Loucy (cell line): Measurements from ENCODE around the gene KNSTRN.

ENCODE experiments used
- EZH2phosphoT487 ChIP-seq: fragments of 200-600 bp; IDR thresholded peaks from 2 replicates; pipeline ENCODE4 v1.6.1; 2018; ENCODE audit warnings: antibody characterized with exemption, mild to moderate bottlenecking, moderate library complexity, borderline replicate concordance
- TF ChIP-seq, protein P1 (sequence below): fragments of 200-600 bp; sonication (generic); conservative IDR thresholded peaks from 2 replicates; pipeline ENCODE4 v1.5.1; 2014; ENCODE audit warnings: mild to moderate bottlenecking, antibody characterized with exemption, low read length

DNA sequence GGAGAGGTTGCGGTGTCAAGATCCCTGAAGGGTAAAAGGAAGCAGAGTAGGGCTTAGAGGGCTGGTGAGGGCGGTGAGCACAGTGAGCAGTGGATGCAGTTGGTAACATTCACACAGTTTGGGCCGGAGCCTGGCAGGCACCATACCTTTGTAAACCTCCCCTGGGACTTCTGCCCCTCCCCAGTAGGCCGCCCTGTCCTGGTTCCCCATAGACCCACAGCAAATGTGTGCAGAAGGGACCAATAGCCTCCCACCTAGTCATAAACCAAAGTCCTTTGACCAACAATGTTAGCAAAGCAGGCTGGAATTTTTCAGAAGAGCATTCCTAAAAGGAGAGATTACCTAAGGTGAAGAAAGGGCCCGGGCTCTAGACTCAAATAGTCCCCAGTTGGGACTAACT, 33.4 kb upstream of the KNSTRN start:
- TF ChIP-seq, protein P1, sequence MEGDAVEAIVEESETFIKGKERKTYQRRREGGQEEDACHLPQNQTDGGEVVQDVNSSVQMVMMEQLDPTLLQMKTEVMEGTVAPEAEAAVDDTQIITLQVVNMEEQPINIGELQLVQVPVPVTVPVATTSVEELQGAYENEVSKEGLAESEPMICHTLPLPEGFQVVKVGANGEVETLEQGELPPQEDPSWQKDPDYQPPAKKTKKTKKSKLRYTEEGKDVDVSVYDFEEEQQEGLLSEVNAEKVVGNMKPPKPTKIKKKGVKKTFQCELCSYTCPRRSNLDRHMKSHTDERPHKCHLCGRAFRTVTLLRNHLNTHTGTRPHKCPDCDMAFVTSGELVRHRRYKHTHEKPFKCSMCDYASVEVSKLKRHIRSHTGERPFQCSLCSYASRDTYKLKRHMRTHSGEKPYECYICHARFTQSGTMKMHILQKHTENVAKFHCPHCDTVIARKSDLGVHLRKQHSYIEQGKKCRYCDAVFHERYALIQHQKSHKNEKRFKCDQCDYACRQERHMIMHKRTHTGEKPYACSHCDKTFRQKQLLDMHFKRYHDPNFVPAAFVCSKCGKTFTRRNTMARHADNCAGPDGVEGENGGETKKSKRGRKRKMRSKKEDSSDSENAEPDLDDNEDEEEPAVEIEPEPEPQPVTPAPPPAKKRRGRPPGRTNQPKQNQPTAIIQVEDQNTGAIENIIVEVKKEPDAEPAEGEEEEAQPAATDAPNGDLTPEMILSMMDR, result no peak
- no peak for TF ChIP-seq EZH2phosphoT487
